UCSD-AML1 (cell line): ENCODE results near the gene TBC1D8.

ENCODE experiments used
- DNase-seq: peaks from one replicate; lab custom pipeline; 2025; ENCODE audit not compliant: unreplicated experiment; lab: John Stamatoyannopoulos, UW

Gene TBC1D8

GRCh38 chr2:101004620-101005325, 146.4 kb downstream of the TBC1D8 start:
- no peak for DNase-seq

- DNase-seq, result no peak
Observed at GRCh38 chr2:101003278-101003775, 147.9 kb downstream of the TBC1D8 start.

GRCh38 chr2:101002562-101003277, 148.5 kb downstream of the TBC1D8 start:
- no peak for DNase-seq

GRCh38 chr2:101001691-101002561, 149.3 kb downstream of the TBC1D8 start, which contains the start of gene RPL31:
TSS of gene RPL31 (plus strand) at chr2:101002289. CDS start at chr2:101002702, 413 bp downstream.
- DNase-seq, result peak; percentile 93

- no peak for DNase-seq
Observed at GRCh38 chr2:100999995-101000394, 151.2 kb downstream of the TBC1D8 start.

- DNase-seq, result no peak
Observed at GRCh38 chr2:100998235-100998573, 153.0 kb downstream of the TBC1D8 start.

GRCh38 chr2:100997509-100998234, 153.5 kb downstream of the TBC1D8 start:
- DNase-seq, result no peak

- no peak for DNase-seq
Observed at GRCh38 chr2:100995309-100996075, 155.7 kb downstream of the TBC1D8 start.

GRCh38 chr2:100993294-100993693, 157.9 kb downstream of the TBC1D8 start:
- no peak for DNase-seq

GRCh38 chr2:100992262-100992661, 158.9 kb downstream of the TBC1D8 start:
- no peak for DNase-seq

GRCh38 chr2:100991404-100991773, 159.8 kb downstream of the TBC1D8 start:
- no peak for DNase-seq

GRCh38 chr2:100990650-100991403, 160.4 kb downstream of the TBC1D8 start:
- DNase-seq, result no peak

- no peak for DNase-seq
Observed at GRCh38 chr2:100990166-100990565, 161.0 kb downstream of the TBC1D8 start.

- DNase-seq, result no peak
Observed at GRCh38 chr2:100989666-100990065, 161.5 kb downstream of the TBC1D8 start.

- no peak for DNase-seq
Observed at GRCh38 chr2:100988630-100989417, 162.4 kb downstream of the TBC1D8 start.

- no peak for DNase-seq
Observed at GRCh38 chr2:100987974-100988373, 163.2 kb downstream of the TBC1D8 start.

- DNase-seq, result no peak
Observed at GRCh38 chr2:100987536-100987935, 163.6 kb downstream of the TBC1D8 start.

GRCh38 chr2:100986157-100986556, 165.0 kb downstream of the TBC1D8 start:
- no peak for DNase-seq

- DNase-seq, result peak; percentile 64
Observed at GRCh38 chr2:100984892-100985307, 166.3 kb downstream of the TBC1D8 start.
